ENCODE data around the gene PBX2.
"Not testable (repeated sequence)": the region's sequence is repeated elsewhere in the genome, so short reads cannot be mapped to it uniquely, and the experiment has no call there.

PBX2 gene

GRCh38 chr6:32151863-32152768, 37.9 kb downstream of the PBX2 start, which contains the start of gene PRRT1:
TSS of gene PRRT1 (minus strand) at chr6:32151939. CDS start at chr6:32151827, 112 bp downstream.
- no peak for DNase-seq (ENCODE audit: low spot score)
- no peak for FAIRE-seq

GRCh38 chr6:32151181-32151862, 38.7 kb downstream of the PBX2 start:
- FAIRE-seq (no peak), DNase-seq (ENCODE audit: low spot score) (no peak)

- FAIRE-seq (no peak), DNase-seq (ENCODE audit: low spot score) (no peak)
Measured at GRCh38 chr6:32149932-32150870, 39.8 kb downstream of the PBX2 start.

GRCh38 chr6:32149092-32149755, 40.8 kb downstream of the PBX2 start:
- no peak for DNase-seq (ENCODE audit: low spot score)
- no peak for FAIRE-seq

- FAIRE-seq, result no peak
- DNase-seq (ENCODE audit: low spot score), result no peak
Measured at GRCh38 chr6:32148289-32149091, 41.5 kb downstream of the PBX2 start.

- no peak for FAIRE-seq
- no peak for DNase-seq (ENCODE audit: low spot score)
Measured at GRCh38 chr6:32147401-32148132, 42.4 kb downstream of the PBX2 start.

- DNase-seq (ENCODE audit: low spot score) (no peak), FAIRE-seq (no peak)
Measured at GRCh38 chr6:32146687-32147086, 43.3 kb downstream of the PBX2 start.

- no peak for FAIRE-seq
- no peak for DNase-seq (ENCODE audit: low spot score)
Measured at GRCh38 chr6:32146287-32146686, 43.7 kb downstream of the PBX2 start.

GRCh38 chr6:32144238-32144637, 45.8 kb downstream of the PBX2 start:
- DNase-seq (ENCODE audit: low spot score); FAIRE-seq: not testable (repeated sequence)

- no peak for FAIRE-seq
- DNase-seq (ENCODE audit: low spot score), result no peak
Measured at GRCh38 chr6:32140420-32141046, 49.5 kb downstream of the PBX2 start.

- DNase-seq (ENCODE audit: low spot score), result no peak
- no peak for FAIRE-seq
Measured at GRCh38 chr6:32139590-32139989, 50.4 kb downstream of the PBX2 start.

GRCh38 chr6:32137454-32137853, 52.5 kb downstream of the PBX2 start:
- DNase-seq (ENCODE audit: low spot score), result no peak
- FAIRE-seq, result no peak
